ENCODE data around the gene GPR161. TPM values are rescaled to one million over a fixed set of nuclear protein-coding genes. Genes with fewer than 3 reads are reported as not detected.
A peak's percentile ranks its signal among the peaks of the same experiment; 100 is the strongest.

Gene GPR161
- total and polyA plus RNA-seq, 8 donors = 1.1 to 8.1 (median 4.2) TPM

GRCh38 chr1:168178638-168179437 lies 42.1 kb upstream of the GPR161 start, which contains the start of gene TIPRL:
Gene TIPRL (plus strand): TSS chr1:168178962. CDS start chr1:168179078, 116 bp downstream.
- H3K9me3 ChIP-seq = no peaks in the 10 kb centered on the region
- peaks cover 0 to 4% (median 0%) of the 10 kb centered on the region in 3 donors for H3K27me3 ChIP-seq
- intact Hi-C loops (cut with DNase I; ENCODE audit: low total_unique reads) = no loop called here
- H3K4me1 ChIP-seq = peaks cover 9 to 28% (median 13%) of the 10 kb centered on the region in 4 donors
- WGBS, 5 donors = 0 to 1% (median 0%) methylated on average over 37 to 56 of the region's 56 CpGs
- H3K36me3 ChIP-seq = no peaks in the 10 kb centered on the region
- TF ChIP-seq, protein P1, sequence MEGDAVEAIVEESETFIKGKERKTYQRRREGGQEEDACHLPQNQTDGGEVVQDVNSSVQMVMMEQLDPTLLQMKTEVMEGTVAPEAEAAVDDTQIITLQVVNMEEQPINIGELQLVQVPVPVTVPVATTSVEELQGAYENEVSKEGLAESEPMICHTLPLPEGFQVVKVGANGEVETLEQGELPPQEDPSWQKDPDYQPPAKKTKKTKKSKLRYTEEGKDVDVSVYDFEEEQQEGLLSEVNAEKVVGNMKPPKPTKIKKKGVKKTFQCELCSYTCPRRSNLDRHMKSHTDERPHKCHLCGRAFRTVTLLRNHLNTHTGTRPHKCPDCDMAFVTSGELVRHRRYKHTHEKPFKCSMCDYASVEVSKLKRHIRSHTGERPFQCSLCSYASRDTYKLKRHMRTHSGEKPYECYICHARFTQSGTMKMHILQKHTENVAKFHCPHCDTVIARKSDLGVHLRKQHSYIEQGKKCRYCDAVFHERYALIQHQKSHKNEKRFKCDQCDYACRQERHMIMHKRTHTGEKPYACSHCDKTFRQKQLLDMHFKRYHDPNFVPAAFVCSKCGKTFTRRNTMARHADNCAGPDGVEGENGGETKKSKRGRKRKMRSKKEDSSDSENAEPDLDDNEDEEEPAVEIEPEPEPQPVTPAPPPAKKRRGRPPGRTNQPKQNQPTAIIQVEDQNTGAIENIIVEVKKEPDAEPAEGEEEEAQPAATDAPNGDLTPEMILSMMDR (IDR thresholded peaks at IDR 0.05) = peak in 6 of 7 experiments; percentile 7 to 88 (median 72)
- TF ChIP-seq POLR2A (IDR thresholded peaks at IDR 0.05) = no peak
- peak; percentile 32 for TF ChIP-seq EP300 (IDR thresholded peaks at IDR 0.05)
- TF ChIP-seq POLR2AphosphoS5 (IDR thresholded peaks at IDR 0.05) = peak; percentile 86 to 97 (median 88)
- DNase-seq = peak; percentile 96 to 99
- H3K27ac ChIP-seq = peak within 1 kb of the TSS; percentile 92 to 98 (median 96)
- peak within 1 kb of the TSS; percentile 63 to 85 (median 71) for H3K4me3 ChIP-seq

DNA sequence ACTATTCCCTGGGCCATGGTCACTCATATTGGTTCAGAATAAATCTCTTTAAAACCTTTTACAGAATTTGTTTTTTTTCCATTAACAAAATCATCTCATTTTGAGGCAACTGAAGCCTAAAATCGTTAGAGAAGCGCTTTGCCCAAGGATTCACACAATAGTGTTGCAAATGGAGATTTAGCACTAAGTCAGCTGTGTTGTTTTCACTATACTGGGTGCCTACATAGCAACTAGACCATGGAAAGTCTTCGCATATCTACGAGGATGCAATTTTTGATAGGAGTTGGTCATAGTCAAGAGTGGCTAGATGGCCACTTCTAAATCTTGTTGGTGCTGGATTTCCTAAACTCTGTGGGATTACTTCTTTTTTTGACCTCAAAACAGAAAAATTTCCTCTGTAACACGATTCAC lies 41.5 kb upstream of the GPR161 start:
- intact Hi-C loops (cut with DNase I; ENCODE audit: low total_unique reads) = no loop called here
- Histone ChIP-seq H3K4me1 (peaks cover 9 to 24% (median 12%) of the 10 kb centered on the region in 4 donors), H3K36me3 (no peaks in the 10 kb centered on the region), H3K27ac (peak overlapping the region; percentile 92 to 98 (median 96)), H3K9me3 (no peaks in the 10 kb centered on the region), H3K4me3 (peak overlapping the region; percentile 63 to 85 (median 71)), H3K27me3 (peaks cover 0 to 4% (median 0%) of the 10 kb centered on the region in 3 donors)
- 73 to 79% (median 75%) methylated on average over 5 of the region's 5 CpGs for WGBS, 5 donors
- TF ChIP-seq EP300 (IDR thresholded peaks at IDR 0.05) (no peak), POLR2A (IDR thresholded peaks at IDR 0.05) (no peak), POLR2AphosphoS5 (IDR thresholded peaks at IDR 0.05) (no peak)
- TF ChIP-seq, protein P1 (IDR thresholded peaks at IDR 0.05) = no peak
- DNase-seq = no peak

DNA sequence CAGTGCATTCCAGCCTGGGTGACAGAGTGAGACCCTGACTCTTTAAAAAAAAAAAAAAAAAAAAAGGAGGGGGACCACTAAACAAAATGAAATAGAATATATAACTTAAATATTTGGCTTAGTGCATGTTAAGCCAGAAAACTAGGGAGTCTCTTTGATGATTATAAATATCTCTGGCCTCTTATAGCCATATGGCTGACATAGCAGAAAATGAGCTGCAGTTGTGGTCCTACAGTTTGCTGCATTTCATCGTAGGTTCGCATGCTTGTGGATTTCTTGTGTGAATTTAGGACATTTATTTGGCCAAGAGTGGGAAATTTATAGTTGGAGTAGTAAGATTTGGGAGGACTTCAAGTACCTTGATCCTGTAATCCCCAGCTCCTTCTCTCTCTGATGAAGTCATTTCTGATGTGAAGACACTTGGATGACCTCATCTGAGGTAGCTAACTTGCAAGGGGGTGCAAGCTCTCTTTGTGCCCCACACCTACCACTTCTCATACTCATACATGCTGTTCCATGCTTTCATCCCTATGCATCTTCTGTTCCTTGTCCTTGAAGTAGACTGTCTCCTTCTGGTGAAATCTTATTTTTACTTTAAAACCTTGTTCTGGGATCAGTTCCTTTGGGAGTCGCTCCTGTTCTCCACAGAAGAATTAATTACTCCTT lies 35.7 kb upstream of the GPR161 start:
- Histone ChIP-seq H3K36me3 (no peaks in the 10 kb centered on the region), H3K27ac (no peak overlapping the region), H3K27me3 (peaks cover 0 to 4% (median 0%) of the 10 kb centered on the region in 3 donors), H3K4me3 (no peak overlapping the region), H3K9me3 (no peaks in the 10 kb centered on the region), H3K4me1 (no peaks in the 10 kb centered on the region)
- intact Hi-C loops (cut with DNase I; ENCODE audit: low total_unique reads) = no loop called here
- TF ChIP-seq EP300 (IDR thresholded peaks at IDR 0.05) (no peak), POLR2AphosphoS5 (IDR thresholded peaks at IDR 0.05) (no peak), POLR2A (IDR thresholded peaks at IDR 0.05) (no peak)
- TF ChIP-seq, protein P1 (IDR thresholded peaks at IDR 0.05) = no peak
- WGBS, 5 donors = 93 to 96% (median 96%) methylated on average over 3 of the region's 3 CpGs
- no peak for DNase-seq
